NCI-H446 (cell line): ENCODE data around the gene ZFPM1.
"Not testable (repeated sequence)": the region's sequence is repeated elsewhere in the genome, so short reads cannot be mapped to it uniquely, and the experiment has no call there.

Source experiments
- DNase-seq, 2 experiments: peaks; one replicate each; lab custom pipeline; 2025; lab: John Stamatoyannopoulos, UW

Gene ZFPM1

GRCh38 chr16:88464447-88465318 lies 11.6 kb downstream of the ZFPM1 start:
- DNase-seq, result no peak

- DNase-seq, result no peak
These were observed 12.4 kb downstream of the ZFPM1 start for GRCh38 chr16:88465387-88465983.

GRCh38 chr16:88466175-88466862 lies 13.2 kb downstream of the ZFPM1 start:
- no peak for DNase-seq

GRCh38 chr16:88466949-88467348 lies 13.9 kb downstream of the ZFPM1 start:
- no peak for DNase-seq

- DNase-seq, result no peak
These were observed 14.5 kb downstream of the ZFPM1 start for GRCh38 chr16:88467541-88467944.

- no peak for DNase-seq
These were observed 15.4 kb downstream of the ZFPM1 start for GRCh38 chr16:88468275-88469129.

- no peak for DNase-seq
These were observed 16.7 kb downstream of the ZFPM1 start for GRCh38 chr16:88469615-88470395.

- DNase-seq, result not testable (repeated sequence)
These were observed 17.3 kb downstream of the ZFPM1 start for GRCh38 chr16:88470396-88470680.

GRCh38 chr16:88470696-88471095 lies 17.6 kb downstream of the ZFPM1 start:
- DNase-seq, result not testable (repeated sequence)

- no peak for DNase-seq
These were observed 18.0 kb downstream of the ZFPM1 start for GRCh38 chr16:88471115-88471514.

- DNase-seq, result no peak
These were observed 18.5 kb downstream of the ZFPM1 start for GRCh38 chr16:88471575-88471974.

GRCh38 chr16:88472069-88472468 lies 19.0 kb downstream of the ZFPM1 start:
- no peak for DNase-seq

GRCh38 chr16:88472637-88473205 lies 19.6 kb downstream of the ZFPM1 start:
- DNase-seq, result no peak

- no peak for DNase-seq
These were observed 20.8 kb downstream of the ZFPM1 start for GRCh38 chr16:88473666-88474534.

- DNase-seq, result no peak
These were observed 22.0 kb downstream of the ZFPM1 start for GRCh38 chr16:88475037-88475436.

- DNase-seq, result no peak
These were observed 23.1 kb downstream of the ZFPM1 start for GRCh38 chr16:88476203-88476602.

GRCh38 chr16:88476817-88477397 lies 23.8 kb downstream of the ZFPM1 start:
- no peak for DNase-seq

- DNase-seq, result no peak
These were observed 24.8 kb downstream of the ZFPM1 start for GRCh38 chr16:88477631-88478519.
